ENCODE results near the gene IGFBP3. TPM values are rescaled to one million over a fixed set of nuclear protein-coding genes. Genes with fewer than 3 reads are reported as not detected.
A peak's percentile ranks its signal among the peaks of the same experiment; 100 is the strongest.

The IGFBP3 gene
- total and polyA plus RNA-seq, 2 of the 13 experiments (the other 11 are each of a cell fraction or from before 2014, with no cell fraction given), result 57.5 TPM; not detected in 1

DNA sequence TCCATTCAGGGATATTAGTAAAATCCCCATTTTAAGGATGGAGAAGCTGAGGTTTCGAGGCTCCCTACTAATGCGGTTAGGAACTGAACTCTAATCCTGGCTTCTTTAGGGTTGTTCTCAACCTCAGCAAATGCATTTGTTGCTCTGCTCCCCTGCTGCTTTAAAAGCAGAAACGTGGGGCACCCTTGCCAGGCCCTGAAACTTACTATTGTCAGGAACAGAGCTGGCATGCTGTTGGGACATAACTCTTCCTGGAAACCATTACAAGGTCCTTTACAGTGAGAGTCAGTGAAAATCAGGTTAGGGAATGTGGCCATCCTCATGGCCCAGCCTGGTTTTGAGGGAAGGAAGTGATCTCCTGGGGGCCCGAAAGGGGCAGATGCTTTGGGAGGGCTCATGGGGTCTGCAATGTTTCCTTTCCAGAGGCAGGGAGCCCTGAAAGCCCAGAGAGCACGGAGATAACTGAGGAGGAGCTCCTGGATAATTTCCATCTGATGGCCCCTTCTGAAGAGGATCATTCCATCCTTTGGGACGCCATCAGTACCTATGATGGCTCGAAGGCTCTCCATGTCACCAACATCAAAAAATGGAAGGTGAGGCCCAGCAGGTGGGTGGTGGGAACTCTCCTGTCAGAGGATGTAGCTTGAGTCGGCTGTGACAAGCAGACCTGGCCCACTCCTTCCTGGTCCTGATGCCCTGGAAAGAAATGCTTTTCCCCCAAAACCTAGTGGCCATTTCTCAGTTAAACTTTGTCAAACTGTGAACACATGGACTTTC is 30.8 kb downstream of the IGFBP3 start:
- H3K27me3 ChIP-seq (ENCODE audit: control insufficient read depth in 1 of 2, insufficient read depth in 2 of 2, low read length in 2 of 2), result no peaks in the 10 kb centered on the region; a peak in 1 of 5 replicates
- DNase-seq (ENCODE audit: low spot score) (no peak), FAIRE-seq (no peak), ATAC-seq (no peak)
- in situ Hi-C loops (cut with HindIII; ENCODE audit: extremely low pct_ligation_motif_present, low pct_unique_long_range_greater_than_20kb), result no loop called here
- peaks cover 40% of the 10 kb centered on the region for H4K20me1 ChIP-seq (ENCODE audit: insufficient read depth, low read length)
- H3K4me1 ChIP-seq (ENCODE audit: insufficient read depth, low read length), result peaks cover 73% of the 10 kb centered on the region
- no peak overlapping the region for H2AFZ ChIP-seq (ENCODE audit: low read length)
- H3K79me2 ChIP-seq (ENCODE audit: insufficient read depth, low read length), result peaks cover 12% of the 10 kb centered on the region
- BruUV-seq (replicated peaks), result no TSS peak
- H3K9me3 ChIP-seq (ENCODE audit: low read length), result no peaks in the 10 kb centered on the region
- 75% methylated on average over 5 of the region's 8 CpGs for WGBS (ENCODE audit: low lambda C conversion rate)
- H3K27ac ChIP-seq (ENCODE audit: extremely low read length, insufficient read depth, low read length), result peak overlapping the region; percentile 99
- intact Hi-C loops (cut with micrococcal nuclease; ENCODE audit: unreplicated experiment), result no loop called here
- H3K36me3 ChIP-seq (replicated peaks in 1 of 2; ENCODE audit: control insufficient read depth in 1 of 2, insufficient read depth in 2 of 2, low read length in 2 of 2), result peaks cover 0 to 19% of the 10 kb centered on the region in 2 experiments; a peak in 4 of 5 replicates
- H3K4me3 ChIP-seq (replicated peaks in 1 of 3; ENCODE audit: insufficient read depth in 1 of 3, low read depth in 2 of 3, low read length in 3 of 3), result peak overlapping the region; percentile 61 to 89 (median 84)
- ChIA-PET POLR2A (interaction anchor here (0.9 to 7.2 kb wide), 6 partner anchors 9 to 1896 kb away, joined by 3 to 118 read pairs (median 26); partner anchors contain the start of gene CCDC201), CTCF (ENCODE audit: low intra/inter-chr PET ratio, low total read pairs) (interaction anchor here (0.8 to 1.9 kb wide), 3 partner anchors 18 to 27 kb away, joined by 3 to 11 read pairs (median 4); partner anchors contain the start of gene CCDC201)
- H3K4me2 ChIP-seq (ENCODE audit: low read depth, low read length), result peak overlapping the region; percentile 98
- H3K9ac ChIP-seq (ENCODE audit: insufficient read depth, low read depth, low read length), result peak overlapping the region; percentile 95
- TF ChIP-seq HNRNPL (IDR thresholded peaks at IDR 0.05; ENCODE audit: low read depth, low read length) (0 out of 2 replicates have a peak, but pooled peaks have one; percentile 12), MZF1 (CRISPR knock-in tag; IDR thresholded peaks at IDR 0.05; ENCODE audit: borderline replicate concordance) (no peak), ELF1 (CRISPR knock-in tag; IDR thresholded peaks at IDR 0.05) (peak; percentile 34; the same call in 1 of the 2 replicates), SIN3A (IDR thresholded peaks at IDR 0.05; ENCODE audit: borderline replicate concordance, low read depth, low read length) (peak; percentile 67; the same call in 1 of the 2 replicates), BORCS8-MEF2B (CRISPR knock-in tag; IDR thresholded peaks at IDR 0.05) (0 out of 2 replicates have a peak, but pooled peaks have one; percentile 10), ZNF264 (CRISPR knock-in tag; IDR thresholded peaks at IDR 0.05) (peak; percentile 67; the same call in 1 of the 2 replicates), SMAD1 (CRISPR knock-in tag; IDR thresholded peaks at IDR 0.05; ENCODE audit: borderline replicate concordance, low read depth) (0 out of 2 replicates have a peak, but pooled peaks have one; percentile 86), PHF21A (CRISPR knock-in tag; IDR thresholded peaks at IDR 0.05) (peak; percentile 9; the same call in 1 of the 2 replicates), ZNF326 (CRISPR knock-in tag; IDR thresholded peaks at IDR 0.05; ENCODE audit: borderline replicate concordance) (peak; percentile 93; the same call in 1 of the 2 replicates), ZNF766 (CRISPR knock-in tag; IDR thresholded peaks at IDR 0.05; ENCODE audit: borderline replicate concordance) (peak; percentile 54; the same call in 1 of the 2 replicates)
- TF ChIP-seq, protein P1, sequence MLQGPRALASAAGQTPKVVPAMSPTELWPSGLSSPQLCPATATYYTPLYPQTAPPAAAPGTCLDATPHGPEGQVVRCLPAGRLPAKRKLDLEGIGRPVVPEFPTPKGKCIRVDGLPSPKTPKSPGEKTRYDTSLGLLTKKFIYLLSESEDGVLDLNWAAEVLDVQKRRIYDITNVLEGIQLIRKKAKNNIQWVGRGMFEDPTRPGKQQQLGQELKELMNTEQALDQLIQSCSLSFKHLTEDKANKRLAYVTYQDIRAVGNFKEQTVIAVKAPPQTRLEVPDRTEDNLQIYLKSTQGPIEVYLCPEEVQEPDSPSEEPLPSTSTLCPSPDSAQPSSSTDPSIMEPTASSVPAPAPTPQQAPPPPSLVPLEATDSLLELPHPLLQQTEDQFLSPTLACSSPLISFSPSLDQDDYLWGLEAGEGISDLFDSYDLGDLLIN (CRISPR knock-in tag; IDR thresholded peaks at IDR 0.05; ENCODE audit: borderline replicate concordance), result 0 out of 2 replicates have a peak, but pooled peaks have one; percentile 9
- TF ChIP-seq, protein P2, sequence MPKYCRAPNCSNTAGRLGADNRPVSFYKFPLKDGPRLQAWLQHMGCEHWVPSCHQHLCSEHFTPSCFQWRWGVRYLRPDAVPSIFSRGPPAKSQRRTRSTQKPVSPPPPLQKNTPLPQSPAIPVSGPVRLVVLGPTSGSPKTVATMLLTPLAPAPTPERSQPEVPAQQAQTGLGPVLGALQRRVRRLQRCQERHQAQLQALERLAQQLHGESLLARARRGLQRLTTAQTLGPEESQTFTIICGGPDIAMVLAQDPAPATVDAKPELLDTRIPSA (CRISPR knock-in tag; IDR thresholded peaks at IDR 0.05; ENCODE audit: borderline replicate concordance), result peak; percentile 59; the same call in 1 of the 2 replicates
- TF ChIP-seq, protein P3, sequence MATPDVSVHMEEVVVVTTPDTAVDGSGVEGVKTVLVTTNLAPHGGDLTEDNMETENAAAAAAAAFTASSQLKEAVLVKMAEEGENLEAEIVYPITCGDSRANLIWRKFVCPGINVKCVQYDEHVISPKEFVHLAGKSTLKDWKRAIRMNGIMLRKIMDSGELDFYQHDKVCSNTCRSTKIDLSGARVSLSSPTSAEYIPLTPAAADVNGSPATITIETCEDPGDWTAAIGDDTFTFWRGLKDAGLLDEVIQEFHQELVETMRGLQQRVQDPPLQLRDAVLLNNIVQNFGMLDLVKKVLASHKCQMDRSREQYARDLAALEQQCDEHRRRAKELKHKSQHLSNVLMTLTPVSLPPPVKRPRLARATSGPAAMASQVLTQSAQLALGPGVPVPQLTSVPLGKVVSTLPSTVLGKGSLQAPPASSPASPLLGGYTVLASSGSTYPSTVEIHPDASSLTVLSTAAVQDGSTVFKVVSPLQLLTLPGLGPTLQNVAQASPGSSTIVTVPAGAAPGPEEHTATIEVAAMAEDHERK (CRISPR knock-in tag; IDR thresholded peaks at IDR 0.05; ENCODE audit: low read depth), result no peak
- TF ChIP-seq, protein P4, sequence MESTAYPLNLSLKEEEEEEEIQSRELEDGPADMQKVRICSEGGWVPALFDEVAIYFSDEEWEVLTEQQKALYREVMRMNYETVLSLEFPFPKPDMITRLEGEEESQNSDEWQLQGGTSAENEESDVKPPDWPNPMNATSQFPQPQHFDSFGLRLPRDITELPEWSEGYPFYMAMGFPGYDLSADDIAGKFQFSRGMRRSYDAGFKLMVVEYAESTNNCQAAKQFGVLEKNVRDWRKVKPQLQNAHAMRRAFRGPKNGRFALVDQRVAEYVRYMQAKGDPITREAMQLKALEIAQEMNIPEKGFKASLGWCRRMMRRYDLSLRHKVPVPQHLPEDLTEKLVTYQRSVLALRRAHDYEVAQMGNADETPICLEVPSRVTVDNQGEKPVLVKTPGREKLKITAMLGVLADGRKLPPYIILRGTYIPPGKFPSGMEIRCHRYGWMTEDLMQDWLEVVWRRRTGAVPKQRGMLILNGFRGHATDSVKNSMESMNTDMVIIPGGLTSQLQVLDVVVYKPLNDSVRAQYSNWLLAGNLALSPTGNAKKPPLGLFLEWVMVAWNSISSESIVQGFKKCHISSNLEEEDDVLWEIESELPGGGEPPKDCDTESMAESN (CRISPR knock-in tag; conservative IDR thresholded peaks at IDR 0.05), result 0 out of 2 replicates have a peak, but pooled peaks have one; percentile 54
- TF ChIP-seq, protein P5, sequence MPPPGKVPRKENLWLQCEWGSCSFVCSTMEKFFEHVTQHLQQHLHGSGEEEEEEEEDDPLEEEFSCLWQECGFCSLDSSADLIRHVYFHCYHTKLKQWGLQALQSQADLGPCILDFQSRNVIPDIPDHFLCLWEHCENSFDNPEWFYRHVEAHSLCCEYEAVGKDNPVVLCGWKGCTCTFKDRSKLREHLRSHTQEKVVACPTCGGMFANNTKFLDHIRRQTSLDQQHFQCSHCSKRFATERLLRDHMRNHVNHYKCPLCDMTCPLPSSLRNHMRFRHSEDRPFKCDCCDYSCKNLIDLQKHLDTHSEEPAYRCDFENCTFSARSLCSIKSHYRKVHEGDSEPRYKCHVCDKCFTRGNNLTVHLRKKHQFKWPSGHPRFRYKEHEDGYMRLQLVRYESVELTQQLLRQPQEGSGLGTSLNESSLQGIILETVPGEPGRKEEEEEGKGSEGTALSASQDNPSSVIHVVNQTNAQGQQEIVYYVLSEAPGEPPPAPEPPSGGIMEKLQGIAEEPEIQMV (CRISPR knock-in tag; IDR thresholded peaks at IDR 0.05; ENCODE audit: low read depth), result no peak

Measured in HepG2 (cell line).